ENCODE measurements around the gene NR2C1.

Gene NR2C1

DNA sequence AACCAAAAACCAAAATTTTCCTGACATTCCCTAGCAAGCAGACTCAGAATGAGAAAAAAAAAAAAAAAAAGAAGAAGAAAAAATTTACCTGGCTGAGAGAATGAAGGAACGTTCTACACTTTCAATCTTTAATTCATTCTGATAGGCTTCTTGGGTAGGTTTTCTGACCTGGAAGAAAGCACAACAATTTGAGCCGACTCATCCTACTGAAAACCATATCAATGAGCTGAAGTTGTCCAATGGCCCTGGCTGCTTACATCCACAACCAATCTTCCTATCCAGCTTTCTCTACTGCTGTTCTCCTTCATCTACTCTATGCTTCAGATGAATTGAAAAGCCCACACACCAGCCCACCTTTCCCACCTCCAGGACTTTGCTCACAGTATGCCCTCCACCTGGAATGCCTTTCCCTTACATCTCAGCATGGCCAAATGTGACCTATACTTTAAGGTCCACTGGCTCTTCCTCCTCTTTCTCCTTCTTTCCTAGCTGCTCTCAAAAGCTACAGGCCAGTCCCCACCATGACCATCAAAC, 31.6 kb upstream of the NR2C1 start:
- TF ChIP-seq CEBPB (IDR thresholded peaks at IDR 0.05) = no peak
- no peak for TF ChIP-seq CREB1 (IDR thresholded peaks at IDR 0.05; ENCODE audit: low read depth)
- TF ChIP-seq, protein P1, sequence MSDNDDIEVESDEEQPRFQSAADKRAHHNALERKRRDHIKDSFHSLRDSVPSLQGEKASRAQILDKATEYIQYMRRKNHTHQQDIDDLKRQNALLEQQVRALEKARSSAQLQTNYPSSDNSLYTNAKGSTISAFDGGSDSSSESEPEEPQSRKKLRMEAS (IDR thresholded peaks at IDR 0.05) = no peak
- no peak for TF ChIP-seq NFIC (IDR thresholded peaks at IDR 0.05)
- TF ChIP-seq, protein P2, sequence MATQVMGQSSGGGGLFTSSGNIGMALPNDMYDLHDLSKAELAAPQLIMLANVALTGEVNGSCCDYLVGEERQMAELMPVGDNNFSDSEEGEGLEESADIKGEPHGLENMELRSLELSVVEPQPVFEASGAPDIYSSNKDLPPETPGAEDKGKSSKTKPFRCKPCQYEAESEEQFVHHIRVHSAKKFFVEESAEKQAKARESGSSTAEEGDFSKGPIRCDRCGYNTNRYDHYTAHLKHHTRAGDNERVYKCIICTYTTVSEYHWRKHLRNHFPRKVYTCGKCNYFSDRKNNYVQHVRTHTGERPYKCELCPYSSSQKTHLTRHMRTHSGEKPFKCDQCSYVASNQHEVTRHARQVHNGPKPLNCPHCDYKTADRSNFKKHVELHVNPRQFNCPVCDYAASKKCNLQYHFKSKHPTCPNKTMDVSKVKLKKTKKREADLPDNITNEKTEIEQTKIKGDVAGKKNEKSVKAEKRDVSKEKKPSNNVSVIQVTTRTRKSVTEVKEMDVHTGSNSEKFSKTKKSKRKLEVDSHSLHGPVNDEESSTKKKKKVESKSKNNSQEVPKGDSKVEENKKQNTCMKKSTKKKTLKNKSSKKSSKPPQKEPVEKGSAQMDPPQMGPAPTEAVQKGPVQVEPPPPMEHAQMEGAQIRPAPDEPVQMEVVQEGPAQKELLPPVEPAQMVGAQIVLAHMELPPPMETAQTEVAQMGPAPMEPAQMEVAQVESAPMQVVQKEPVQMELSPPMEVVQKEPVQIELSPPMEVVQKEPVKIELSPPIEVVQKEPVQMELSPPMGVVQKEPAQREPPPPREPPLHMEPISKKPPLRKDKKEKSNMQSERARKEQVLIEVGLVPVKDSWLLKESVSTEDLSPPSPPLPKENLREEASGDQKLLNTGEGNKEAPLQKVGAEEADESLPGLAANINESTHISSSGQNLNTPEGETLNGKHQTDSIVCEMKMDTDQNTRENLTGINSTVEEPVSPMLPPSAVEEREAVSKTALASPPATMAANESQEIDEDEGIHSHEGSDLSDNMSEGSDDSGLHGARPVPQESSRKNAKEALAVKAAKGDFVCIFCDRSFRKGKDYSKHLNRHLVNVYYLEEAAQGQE (IDR thresholded peaks at IDR 0.05; ENCODE audit: low read depth) = no peak
- no peak for TF ChIP-seq EP300 (IDR thresholded peaks at IDR 0.05; ENCODE audit: borderline replicate concordance)
- TF ChIP-seq TAF1 (IDR thresholded peaks at IDR 0.05; ENCODE audit: low read depth) = no peak
- TF ChIP-seq ZBTB7A (IDR thresholded peaks at IDR 0.05; ENCODE audit: low read depth) = no peak
- no peak for TF ChIP-seq TEAD4 (IDR thresholded peaks at IDR 0.05)
- no peak for TF ChIP-seq YY1 (IDR thresholded peaks at IDR 0.05; ENCODE audit: low read depth)
- no peak for TF ChIP-seq FOXM1 (IDR thresholded peaks at IDR 0.05; ENCODE audit: borderline replicate concordance, low read depth)
- TF ChIP-seq EGR1 (IDR thresholded peaks at IDR 0.05) = no peak
- TF ChIP-seq, protein P3, sequence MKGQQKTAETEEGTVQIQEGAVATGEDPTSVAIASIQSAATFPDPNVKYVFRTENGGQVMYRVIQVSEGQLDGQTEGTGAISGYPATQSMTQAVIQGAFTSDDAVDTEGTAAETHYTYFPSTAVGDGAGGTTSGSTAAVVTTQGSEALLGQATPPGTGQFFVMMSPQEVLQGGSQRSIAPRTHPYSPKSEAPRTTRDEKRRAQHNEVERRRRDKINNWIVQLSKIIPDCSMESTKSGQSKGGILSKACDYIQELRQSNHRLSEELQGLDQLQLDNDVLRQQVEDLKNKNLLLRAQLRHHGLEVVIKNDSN (IDR thresholded peaks at IDR 0.05) = no peak
- TF ChIP-seq RAD21 (IDR thresholded peaks at IDR 0.05; ENCODE audit: low read depth) = no peak
- TF ChIP-seq TCF12 (IDR thresholded peaks at IDR 0.05; ENCODE audit: low read depth) = no peak

DNA sequence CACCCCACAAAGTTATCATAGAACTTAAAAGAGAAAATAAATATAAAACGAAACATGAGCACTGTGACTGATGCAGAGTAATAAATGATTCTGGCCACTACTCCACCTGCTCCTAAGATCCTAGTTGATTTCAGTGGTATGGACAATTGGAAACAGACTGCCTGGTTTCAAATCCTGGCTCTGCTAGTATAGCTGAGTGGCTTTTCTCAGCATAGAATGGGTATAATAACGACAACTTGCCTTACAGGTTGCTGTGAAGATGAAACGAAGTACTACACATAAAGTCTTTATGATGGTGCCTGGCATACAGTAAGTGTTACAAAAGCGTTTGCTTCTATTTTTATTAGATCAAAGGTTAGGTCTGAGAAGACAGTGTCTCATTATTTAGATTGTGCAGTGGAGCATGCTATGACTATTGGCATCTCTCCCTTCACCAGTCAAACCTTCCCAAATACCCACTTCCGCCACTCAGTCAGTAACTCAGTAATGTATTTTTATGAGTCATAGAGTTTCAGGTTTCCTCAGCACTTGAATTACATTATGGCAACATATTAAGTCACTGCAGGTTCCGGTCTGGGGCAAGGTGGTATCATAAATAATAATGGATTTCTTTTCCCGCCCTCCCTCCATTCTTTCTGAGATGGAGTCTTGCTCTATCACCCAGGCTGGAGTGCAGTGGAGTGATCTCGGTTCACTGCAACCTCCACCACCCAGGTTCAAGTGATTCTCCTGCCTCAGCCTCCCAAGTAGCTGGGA, 29.7 kb upstream of the NR2C1 start:
- TF ChIP-seq RAD21 (IDR thresholded peaks at IDR 0.05; ENCODE audit: low read depth) (no peak; the same call in 1 of the 2 replicates), TCF12 (IDR thresholded peaks at IDR 0.05; ENCODE audit: low read depth) (peak; percentile 94), TEAD4 (IDR thresholded peaks at IDR 0.05) (peak; percentile 84), ZBTB7A (IDR thresholded peaks at IDR 0.05; ENCODE audit: low read depth) (no peak), YY1 (IDR thresholded peaks at IDR 0.05; ENCODE audit: low read depth) (peak; percentile 21; the same call in 1 of the 2 replicates), CREB1 (IDR thresholded peaks at IDR 0.05; ENCODE audit: low read depth) (0 out of 2 replicates have a peak, but pooled peaks have one; percentile 22), EP300 (IDR thresholded peaks at IDR 0.05; ENCODE audit: borderline replicate concordance) (peak; percentile 95), NFIC (IDR thresholded peaks at IDR 0.05) (peak; percentile 93), CEBPB (IDR thresholded peaks at IDR 0.05) (peak; percentile 81), EGR1 (IDR thresholded peaks at IDR 0.05) (no peak), FOXM1 (IDR thresholded peaks at IDR 0.05; ENCODE audit: borderline replicate concordance, low read depth) (peak; percentile 89), TAF1 (IDR thresholded peaks at IDR 0.05; ENCODE audit: low read depth) (no peak)
- TF ChIP-seq, protein P2 (IDR thresholded peaks at IDR 0.05; ENCODE audit: low read depth) = no peak
- TF ChIP-seq, protein P1 (IDR thresholded peaks at IDR 0.05) = no peak; the same call in 1 of the 2 replicates
- TF ChIP-seq, protein P3 (IDR thresholded peaks at IDR 0.05) = no peak

DNA sequence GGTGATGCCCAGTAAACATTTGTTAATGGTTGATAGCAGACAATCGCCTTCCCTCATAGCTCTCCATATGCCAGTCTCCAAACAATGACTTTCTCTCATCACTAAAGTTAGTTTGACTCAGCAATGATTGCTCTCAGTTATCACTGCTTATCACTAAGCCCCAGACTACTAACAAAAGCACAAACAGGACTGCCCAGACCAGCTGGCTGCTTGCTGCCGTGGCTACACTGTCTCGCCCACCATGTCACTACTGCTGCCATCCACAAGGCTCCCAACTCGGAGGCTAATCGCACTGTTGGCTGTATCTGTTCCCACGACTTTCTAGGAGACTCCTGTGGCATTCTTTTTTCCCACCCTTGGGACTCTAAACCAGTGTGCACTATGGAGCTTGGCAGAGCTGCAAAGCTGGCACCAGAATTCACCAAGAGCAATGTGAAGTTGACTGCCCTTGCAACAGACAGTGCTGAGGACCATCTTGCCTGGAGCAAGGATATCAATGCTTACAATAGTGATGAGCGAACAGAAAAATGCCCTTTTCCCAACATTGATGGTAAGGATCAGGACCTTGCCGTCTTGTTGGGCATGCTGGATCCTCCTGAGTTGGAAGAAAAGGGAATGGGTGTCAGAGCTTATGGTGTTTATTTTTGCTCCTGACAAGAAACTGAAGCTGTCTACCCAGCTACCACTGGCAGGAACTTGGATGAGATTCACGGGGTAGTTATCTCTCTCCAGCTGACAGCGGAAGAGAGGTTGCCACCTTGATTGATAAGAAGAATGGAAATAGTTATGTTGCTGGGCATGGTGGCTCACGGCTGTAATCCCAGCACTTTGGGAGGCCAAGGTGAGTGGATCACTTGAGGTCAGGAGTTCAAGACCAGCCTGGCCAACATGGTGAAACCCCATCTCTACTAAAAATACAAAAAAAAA, 27.1 kb upstream of the NR2C1 start:
- TF ChIP-seq TAF1 (IDR thresholded peaks at IDR 0.05; ENCODE audit: low read depth) (no peak), CEBPB (IDR thresholded peaks at IDR 0.05) (no peak), FOXM1 (IDR thresholded peaks at IDR 0.05; ENCODE audit: borderline replicate concordance, low read depth) (no peak), RAD21 (IDR thresholded peaks at IDR 0.05; ENCODE audit: low read depth) (no peak), EP300 (IDR thresholded peaks at IDR 0.05; ENCODE audit: borderline replicate concordance) (no peak), EGR1 (IDR thresholded peaks at IDR 0.05) (no peak)
- TF ChIP-seq, protein P3 (IDR thresholded peaks at IDR 0.05) = no peak

DNA sequence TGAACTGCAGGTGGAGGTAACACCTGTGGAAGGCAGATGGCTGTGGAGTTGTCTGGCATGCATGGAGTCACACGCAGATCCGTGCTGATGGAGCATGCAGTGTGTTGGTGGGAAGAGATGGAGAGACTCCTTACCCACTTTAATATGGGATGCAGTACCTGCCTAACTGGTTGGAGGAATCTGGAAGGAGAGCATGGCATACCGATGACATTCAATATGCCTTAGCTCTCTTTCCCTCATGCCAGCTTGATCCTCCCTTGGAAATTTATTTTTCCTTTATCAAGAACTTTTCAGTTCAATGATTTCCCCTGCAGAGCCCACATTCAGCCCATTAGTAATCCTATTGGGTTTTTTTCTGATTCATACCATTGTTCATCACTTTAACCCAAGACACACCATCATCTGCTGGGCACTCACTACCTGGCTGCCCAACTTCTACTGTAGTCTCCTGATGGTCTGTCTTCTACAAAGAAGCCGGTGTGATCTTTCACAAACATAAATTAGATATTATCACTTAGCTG, 25.9 kb upstream of the NR2C1 start:
- 0 out of 2 replicates have a peak, but pooled peaks have one; percentile 21 for TF ChIP-seq NFIC (IDR thresholded peaks at IDR 0.05)
- no peak for TF ChIP-seq EGR1 (IDR thresholded peaks at IDR 0.05)
- TF ChIP-seq YY1 (IDR thresholded peaks at IDR 0.05; ENCODE audit: low read depth) = no peak
- TF ChIP-seq, protein P1 (IDR thresholded peaks at IDR 0.05) = peak; percentile 25; the same call in 1 of the 2 replicates
- peak; percentile 50 for TF ChIP-seq TEAD4 (IDR thresholded peaks at IDR 0.05)
- TF ChIP-seq, protein P3 (IDR thresholded peaks at IDR 0.05) = no peak
- TF ChIP-seq TAF1 (IDR thresholded peaks at IDR 0.05; ENCODE audit: low read depth) = no peak
- TF ChIP-seq CEBPB (IDR thresholded peaks at IDR 0.05) = no peak
- TF ChIP-seq RAD21 (IDR thresholded peaks at IDR 0.05; ENCODE audit: low read depth) = no peak
- TF ChIP-seq EP300 (IDR thresholded peaks at IDR 0.05; ENCODE audit: borderline replicate concordance) = peak; percentile 52; the same call in 1 of the 2 replicates

Measured in Ishikawa (cell line).